ENCODE results near the gene CEACAM16.

CEACAM16 gene

DNA sequence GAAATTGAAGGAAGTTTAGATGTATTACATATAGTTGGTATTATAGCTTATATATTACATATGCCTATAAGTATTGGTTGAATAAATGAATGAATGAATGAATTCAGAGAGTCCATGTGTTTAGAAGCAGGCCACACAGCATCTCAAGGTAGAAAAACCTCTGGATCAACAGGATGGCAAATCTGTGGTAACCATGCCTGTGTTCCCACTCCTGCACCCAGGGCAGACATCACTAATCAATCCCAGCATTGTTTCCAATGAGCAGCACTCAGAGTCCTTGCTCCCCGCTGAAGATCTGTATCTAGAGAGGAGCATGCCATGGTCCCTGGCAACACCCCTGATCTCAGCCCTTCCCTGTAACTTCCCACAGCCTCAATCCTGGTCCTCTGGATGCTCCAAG, 26.7 kb upstream of the CEACAM16 start:
- no peaks in the 10 kb centered on the region for H3K27me3 ChIP-seq (ENCODE audit: control insufficient read depth, low read length)
- H4K20me1 ChIP-seq (ENCODE audit: control insufficient read depth, insufficient read depth, low read depth, low read length) = no peaks in the 10 kb centered on the region
- no peaks in the 10 kb centered on the region for H3K9me2 ChIP-seq (replicated peaks; ENCODE audit: control insufficient read depth, low read length)
- no peak overlapping the region for H3K27ac ChIP-seq (ENCODE audit: low read depth, low read length)
- H3K9me3 ChIP-seq (ENCODE audit: control insufficient read depth, insufficient read depth, low read length) = no peaks in the 10 kb centered on the region
- H3K4me1 ChIP-seq (ENCODE audit: control insufficient read depth, low read length) = no peaks in the 10 kb centered on the region
- no peak overlapping the region for H3K4me3 ChIP-seq (ENCODE audit: low read length)
- TF ChIP-seq EZH2phosphoT487 (IDR thresholded peaks at IDR 0.05; ENCODE audit: borderline replicate concordance, low read length) = no peak
- TF ChIP-seq, protein P1, sequence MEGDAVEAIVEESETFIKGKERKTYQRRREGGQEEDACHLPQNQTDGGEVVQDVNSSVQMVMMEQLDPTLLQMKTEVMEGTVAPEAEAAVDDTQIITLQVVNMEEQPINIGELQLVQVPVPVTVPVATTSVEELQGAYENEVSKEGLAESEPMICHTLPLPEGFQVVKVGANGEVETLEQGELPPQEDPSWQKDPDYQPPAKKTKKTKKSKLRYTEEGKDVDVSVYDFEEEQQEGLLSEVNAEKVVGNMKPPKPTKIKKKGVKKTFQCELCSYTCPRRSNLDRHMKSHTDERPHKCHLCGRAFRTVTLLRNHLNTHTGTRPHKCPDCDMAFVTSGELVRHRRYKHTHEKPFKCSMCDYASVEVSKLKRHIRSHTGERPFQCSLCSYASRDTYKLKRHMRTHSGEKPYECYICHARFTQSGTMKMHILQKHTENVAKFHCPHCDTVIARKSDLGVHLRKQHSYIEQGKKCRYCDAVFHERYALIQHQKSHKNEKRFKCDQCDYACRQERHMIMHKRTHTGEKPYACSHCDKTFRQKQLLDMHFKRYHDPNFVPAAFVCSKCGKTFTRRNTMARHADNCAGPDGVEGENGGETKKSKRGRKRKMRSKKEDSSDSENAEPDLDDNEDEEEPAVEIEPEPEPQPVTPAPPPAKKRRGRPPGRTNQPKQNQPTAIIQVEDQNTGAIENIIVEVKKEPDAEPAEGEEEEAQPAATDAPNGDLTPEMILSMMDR (IDR thresholded peaks at IDR 0.05; ENCODE audit: low read depth, low read length, poor library complexity, severe bottlenecking) = no peak
- no peaks in the 10 kb centered on the region for H3K36me3 ChIP-seq (ENCODE audit: control insufficient read depth, low read length)
- no peaks in the 10 kb centered on the region for H3F3A ChIP-seq (ENCODE audit: control insufficient read depth, insufficient read depth)
- H3K79me2 ChIP-seq (ENCODE audit: control insufficient read depth, low read length) = no peaks in the 10 kb centered on the region
- H3K4me2 ChIP-seq (ENCODE audit: low read length) = no peak overlapping the region

DNA sequence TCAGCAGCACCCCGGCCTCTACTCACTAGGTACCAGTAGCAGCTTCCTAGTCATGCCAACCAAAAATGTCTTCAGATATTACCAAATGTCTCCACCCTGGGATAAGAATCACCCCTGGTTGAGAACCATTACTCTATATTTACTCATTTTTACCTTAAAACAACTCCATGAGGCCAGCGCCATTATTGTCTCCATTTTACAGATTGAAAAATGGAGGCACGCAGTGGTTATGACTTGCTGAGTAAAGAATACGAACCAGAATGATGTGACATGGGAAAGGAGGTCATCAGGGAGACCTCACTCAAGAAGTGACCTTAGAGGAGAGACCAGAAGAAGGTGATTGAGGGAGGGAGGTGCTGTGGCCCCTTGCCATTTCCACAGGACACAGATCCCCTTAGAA, 25.4 kb upstream of the CEACAM16 start:
- no peaks in the 10 kb centered on the region for H3K4me1 ChIP-seq (ENCODE audit: control insufficient read depth, low read length)
- H3K9me2 ChIP-seq (replicated peaks; ENCODE audit: control insufficient read depth, low read length) = no peaks in the 10 kb centered on the region
- no peak overlapping the region for H3K4me3 ChIP-seq (ENCODE audit: low read length)
- H3K79me2 ChIP-seq (ENCODE audit: control insufficient read depth, low read length) = no peaks in the 10 kb centered on the region
- no peaks in the 10 kb centered on the region for H4K20me1 ChIP-seq (ENCODE audit: control insufficient read depth, insufficient read depth, low read depth, low read length)
- H3K27ac ChIP-seq (ENCODE audit: low read depth, low read length) = no peak overlapping the region
- no peaks in the 10 kb centered on the region for H3K36me3 ChIP-seq (ENCODE audit: control insufficient read depth, low read length)
- H3K4me2 ChIP-seq (ENCODE audit: low read length) = no peak overlapping the region
- no peaks in the 10 kb centered on the region for H3K9me3 ChIP-seq (ENCODE audit: control insufficient read depth, insufficient read depth, low read length)
- no peaks in the 10 kb centered on the region for H3K27me3 ChIP-seq (ENCODE audit: control insufficient read depth, low read length)
- TF ChIP-seq EZH2phosphoT487 (IDR thresholded peaks at IDR 0.05; ENCODE audit: borderline replicate concordance, low read length) = no peak
- TF ChIP-seq, protein P1 (IDR thresholded peaks at IDR 0.05; ENCODE audit: low read depth, low read length, poor library complexity, severe bottlenecking) = no peak
- no peaks in the 10 kb centered on the region for H3F3A ChIP-seq (ENCODE audit: control insufficient read depth, insufficient read depth)

DNA sequence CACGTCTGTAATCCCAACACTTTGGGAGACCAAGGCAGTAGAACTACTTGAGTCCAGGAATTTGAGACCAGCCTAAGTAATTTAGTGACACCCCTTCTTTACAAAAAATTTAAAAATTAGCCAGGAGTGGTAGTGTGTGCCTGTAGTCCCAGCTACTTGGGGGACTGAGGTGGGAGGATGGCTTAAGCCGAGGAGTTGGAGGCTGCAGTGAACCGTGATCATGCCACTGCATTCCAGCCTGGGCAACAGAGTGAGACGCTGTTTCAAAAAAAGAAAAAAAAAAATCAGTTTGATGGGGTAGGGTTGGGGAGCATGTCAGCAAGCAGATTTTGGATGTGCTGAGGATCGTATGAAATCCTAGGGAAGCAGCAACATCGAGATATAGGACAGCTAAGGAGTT, 23.4 kb upstream of the CEACAM16 start:
- H3K27ac ChIP-seq (ENCODE audit: low read depth, low read length) = no peak overlapping the region
- H4K20me1 ChIP-seq (ENCODE audit: control insufficient read depth, insufficient read depth, low read depth, low read length) = no peaks in the 10 kb centered on the region
- TF ChIP-seq EZH2phosphoT487 (IDR thresholded peaks at IDR 0.05; ENCODE audit: borderline replicate concordance, low read length) = no peak
- TF ChIP-seq, protein P1 (IDR thresholded peaks at IDR 0.05; ENCODE audit: low read depth, low read length, poor library complexity, severe bottlenecking) = no peak
- H3K4me1 ChIP-seq (ENCODE audit: control insufficient read depth, low read length) = no peaks in the 10 kb centered on the region
- H3K9me3 ChIP-seq (ENCODE audit: control insufficient read depth, insufficient read depth, low read length) = no peaks in the 10 kb centered on the region
- no peak overlapping the region for H3K4me3 ChIP-seq (ENCODE audit: low read length)
- no peaks in the 10 kb centered on the region for H3K27me3 ChIP-seq (ENCODE audit: control insufficient read depth, low read length)
- H3K79me2 ChIP-seq (ENCODE audit: control insufficient read depth, low read length) = no peaks in the 10 kb centered on the region
- no peaks in the 10 kb centered on the region for H3K36me3 ChIP-seq (ENCODE audit: control insufficient read depth, low read length)
- no peak overlapping the region for H3K4me2 ChIP-seq (ENCODE audit: low read length)
- H3K9me2 ChIP-seq (replicated peaks; ENCODE audit: control insufficient read depth, low read length) = no peaks in the 10 kb centered on the region
- H3F3A ChIP-seq (ENCODE audit: control insufficient read depth, insufficient read depth) = no peaks in the 10 kb centered on the region
